NT2/D1 (cell line): ENCODE data around the gene DOCK3.

Experiments used
- SUZ12 ChIP-seq: IDR thresholded peaks from 2 replicates; pipeline ENCODE4 v1.6.1; 2011; ENCODE audit not compliant: insufficient read length, insufficient read depth; ENCODE audit errors: extremely low read depth
- YY1 ChIP-seq: IDR thresholded peaks from 2 replicates; pipeline ENCODE4 v1.6.1; 2011; ENCODE audit not compliant: insufficient read length, insufficient read depth

DNA sequence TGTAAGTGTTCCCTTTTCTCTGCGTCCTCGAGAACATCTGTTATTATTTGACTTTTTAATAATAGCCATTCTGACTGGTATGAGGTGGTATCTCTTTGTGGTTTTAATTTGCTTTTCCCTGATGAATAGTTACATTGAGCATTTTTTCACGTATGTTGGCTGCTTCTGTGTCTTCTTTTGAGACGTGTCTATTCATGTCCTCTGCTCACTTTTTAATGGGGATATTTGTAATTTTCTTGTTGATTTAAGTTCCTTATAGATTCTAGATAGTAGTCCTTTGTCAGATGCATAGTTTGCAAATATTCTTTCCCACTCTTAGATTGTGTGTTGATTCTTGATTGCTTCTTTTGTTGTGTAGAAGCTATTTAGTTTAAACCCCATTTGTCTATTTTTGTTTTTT lies 179.2 kb downstream of the DOCK3 start:
- TF ChIP-seq YY1 = no peak
- no peak for TF ChIP-seq SUZ12
